ENCODE measurements around the gene ZBTB7C.

DNA sequence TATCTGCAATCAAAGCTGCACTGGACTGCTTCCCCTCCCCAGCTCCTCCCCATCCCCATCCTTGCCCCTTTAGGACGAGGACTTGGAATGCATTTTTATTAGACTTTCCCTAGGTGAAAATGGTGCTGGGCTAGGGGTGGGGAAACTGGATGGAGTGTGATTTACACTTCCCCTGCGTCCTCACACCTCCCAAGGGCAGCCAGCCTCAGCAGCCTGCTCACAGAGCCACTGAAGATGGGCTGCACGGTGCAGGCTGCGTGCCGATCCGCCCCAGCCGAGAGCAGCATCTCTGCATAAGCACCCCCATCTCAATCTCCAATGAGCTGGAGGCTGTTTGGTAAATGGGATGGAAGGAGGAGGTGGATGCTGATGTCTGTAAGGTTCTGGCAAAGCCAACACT lies 87.6 kb downstream of the ZBTB7C start:
- TF ChIP-seq, protein P1, sequence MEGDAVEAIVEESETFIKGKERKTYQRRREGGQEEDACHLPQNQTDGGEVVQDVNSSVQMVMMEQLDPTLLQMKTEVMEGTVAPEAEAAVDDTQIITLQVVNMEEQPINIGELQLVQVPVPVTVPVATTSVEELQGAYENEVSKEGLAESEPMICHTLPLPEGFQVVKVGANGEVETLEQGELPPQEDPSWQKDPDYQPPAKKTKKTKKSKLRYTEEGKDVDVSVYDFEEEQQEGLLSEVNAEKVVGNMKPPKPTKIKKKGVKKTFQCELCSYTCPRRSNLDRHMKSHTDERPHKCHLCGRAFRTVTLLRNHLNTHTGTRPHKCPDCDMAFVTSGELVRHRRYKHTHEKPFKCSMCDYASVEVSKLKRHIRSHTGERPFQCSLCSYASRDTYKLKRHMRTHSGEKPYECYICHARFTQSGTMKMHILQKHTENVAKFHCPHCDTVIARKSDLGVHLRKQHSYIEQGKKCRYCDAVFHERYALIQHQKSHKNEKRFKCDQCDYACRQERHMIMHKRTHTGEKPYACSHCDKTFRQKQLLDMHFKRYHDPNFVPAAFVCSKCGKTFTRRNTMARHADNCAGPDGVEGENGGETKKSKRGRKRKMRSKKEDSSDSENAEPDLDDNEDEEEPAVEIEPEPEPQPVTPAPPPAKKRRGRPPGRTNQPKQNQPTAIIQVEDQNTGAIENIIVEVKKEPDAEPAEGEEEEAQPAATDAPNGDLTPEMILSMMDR (IDR thresholded peaks at IDR 0.05): no peak
- TF ChIP-seq, protein P2, sequence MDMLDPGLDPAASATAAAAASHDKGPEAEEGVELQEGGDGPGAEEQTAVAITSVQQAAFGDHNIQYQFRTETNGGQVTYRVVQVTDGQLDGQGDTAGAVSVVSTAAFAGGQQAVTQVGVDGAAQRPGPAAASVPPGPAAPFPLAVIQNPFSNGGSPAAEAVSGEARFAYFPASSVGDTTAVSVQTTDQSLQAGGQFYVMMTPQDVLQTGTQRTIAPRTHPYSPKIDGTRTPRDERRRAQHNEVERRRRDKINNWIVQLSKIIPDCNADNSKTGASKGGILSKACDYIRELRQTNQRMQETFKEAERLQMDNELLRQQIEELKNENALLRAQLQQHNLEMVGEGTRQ (IDR thresholded peaks at IDR 0.05): no peak
- TF ChIP-seq, protein P3, sequence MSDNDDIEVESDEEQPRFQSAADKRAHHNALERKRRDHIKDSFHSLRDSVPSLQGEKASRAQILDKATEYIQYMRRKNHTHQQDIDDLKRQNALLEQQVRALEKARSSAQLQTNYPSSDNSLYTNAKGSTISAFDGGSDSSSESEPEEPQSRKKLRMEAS (IDR thresholded peaks at IDR 0.05): no peak
- TF ChIP-seq MYC (IDR thresholded peaks at IDR 0.05; ENCODE audit: borderline replicate concordance, low read length) (no peak), POLR2A (IDR thresholded peaks at IDR 0.05; ENCODE audit: low read length) (no peak), ZC3H11A (IDR thresholded peaks at IDR 0.05) (no peak), CBX8 (IDR thresholded peaks at IDR 0.05) (no peak), RAD21 (conservative IDR thresholded peaks at IDR 0.05 in 1 of 2, IDR thresholded peaks at IDR 0.05 in 1 of 2) (no peak), EP300 (IDR thresholded peaks at IDR 0.05) (no peak), SMC3 (IDR thresholded peaks at IDR 0.05) (no peak), JUN (IDR thresholded peaks at IDR 0.05) (no peak)

Data from A549 (cell line).